ENCODE results near the gene SYT5.
"Not testable (repeated sequence)": the region's sequence is repeated elsewhere in the genome, so short reads cannot be mapped to it uniquely, and the experiment has no call there.

Gene SYT5

DNA sequence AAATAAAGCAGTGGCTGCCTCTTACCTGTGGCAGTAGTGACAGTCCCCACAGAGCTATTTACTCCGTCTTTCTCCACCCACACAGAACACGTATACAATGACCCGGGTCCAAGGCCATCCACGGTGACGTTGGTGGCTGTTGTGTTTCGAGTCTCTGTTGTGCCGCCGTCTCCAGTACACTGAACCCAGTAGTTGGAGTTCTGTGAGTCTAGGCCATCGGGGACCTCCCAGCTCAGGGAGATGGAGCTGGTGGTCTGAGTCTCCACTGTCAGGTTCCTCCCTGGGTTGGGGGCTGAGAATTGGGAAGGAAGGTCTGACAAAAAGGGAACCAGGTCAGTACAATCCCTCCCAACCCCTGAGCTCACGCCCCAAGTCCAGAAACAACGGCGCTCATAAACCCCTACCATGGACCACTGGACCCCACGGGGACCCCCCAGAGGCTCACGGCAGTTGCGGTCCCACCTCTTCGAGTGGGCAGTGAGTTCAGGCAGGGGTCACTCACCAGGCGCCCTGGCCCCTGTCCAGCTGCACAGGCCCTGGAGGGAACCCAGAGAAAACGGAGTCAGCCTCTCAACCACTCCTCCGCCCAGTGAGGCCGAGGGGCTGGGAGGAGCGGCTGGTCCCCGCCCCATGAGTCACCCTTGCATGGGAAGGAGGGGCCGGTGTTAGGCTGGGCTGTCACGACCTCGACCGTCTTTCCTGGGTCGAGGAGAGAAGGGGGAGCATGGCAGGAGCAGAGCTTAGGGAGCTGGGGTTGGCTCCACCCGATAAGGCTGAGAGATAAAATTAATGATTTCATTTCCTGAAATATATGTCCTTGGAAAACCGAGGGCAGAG is 26.8 kb upstream of the SYT5 start:
- Histone ChIP-seq H2AFZ (ENCODE audit: low read length, unreplicated experiment) (no peak overlapping the region), H3K27ac (ENCODE audit: low read depth, low read length) (peak overlapping the region; percentile 19; the same call in 1 of the 2 replicates), H3K79me2 (ENCODE audit: control insufficient read depth, insufficient read depth, low read length, unreplicated experiment) (no peaks in the 10 kb centered on the region), H3K27me3 (ENCODE audit: insufficient read depth, low read length) (no peaks in the 10 kb centered on the region), H3K4me3 (ENCODE audit: low read depth, low read length) (peak overlapping the region; percentile 35), H3K36me3 (ENCODE audit: insufficient read depth, low read length) (no peaks in the 10 kb centered on the region), H3K4me1 (ENCODE audit: control insufficient read depth, insufficient read depth, low read length, unreplicated experiment) (peaks cover 23% of the 10 kb centered on the region)

DNA sequence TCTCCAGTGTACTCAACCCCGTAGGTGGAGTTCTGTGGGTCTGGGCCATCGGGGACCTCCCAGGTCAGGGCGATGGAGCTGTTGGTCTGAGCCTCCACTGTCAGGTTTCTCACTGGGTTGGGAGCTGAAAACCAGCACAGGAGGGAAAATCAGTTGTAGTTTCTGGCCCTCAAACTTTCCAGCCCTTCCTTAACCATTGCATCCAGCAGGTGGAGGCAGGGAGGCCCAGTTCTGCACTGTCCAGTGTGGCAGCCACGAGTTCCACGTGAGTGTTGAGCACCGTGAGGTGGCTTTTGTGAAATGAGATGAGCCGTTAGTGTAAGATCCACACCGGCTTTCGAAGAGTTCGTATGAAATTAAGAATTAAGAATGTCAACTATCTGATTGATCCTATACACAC is 22.1 kb upstream of the SYT5 start:
- not testable (repeated sequence) for H3K4me1 ChIP-seq (ENCODE audit: control insufficient read depth, insufficient read depth, low read length, unreplicated experiment); H3K79me2 ChIP-seq (ENCODE audit: control insufficient read depth, insufficient read depth, low read length, unreplicated experiment); H3K4me3 ChIP-seq (ENCODE audit: low read depth, low read length); H2AFZ ChIP-seq (ENCODE audit: low read length, unreplicated experiment); H3K27me3 ChIP-seq (ENCODE audit: insufficient read depth, low read length); H3K36me3 ChIP-seq (ENCODE audit: insufficient read depth, low read length); H3K27ac ChIP-seq (ENCODE audit: low read depth, low read length)

- Histone ChIP-seq H3K4me3 (ENCODE audit: low read depth, low read length) (no peak overlapping the region), H2AFZ (ENCODE audit: low read length, unreplicated experiment) (no peak overlapping the region), H3K27me3 (ENCODE audit: insufficient read depth, low read length) (no peaks in the 10 kb centered on the region), H3K36me3 (ENCODE audit: insufficient read depth, low read length) (no peaks in the 10 kb centered on the region), H3K4me1 (ENCODE audit: control insufficient read depth, insufficient read depth, low read length, unreplicated experiment) (no peaks in the 10 kb centered on the region), H3K27ac (ENCODE audit: low read depth, low read length) (no peak overlapping the region), H3K79me2 (ENCODE audit: control insufficient read depth, insufficient read depth, low read length, unreplicated experiment) (no peaks in the 10 kb centered on the region)
These were observed 19.6 kb upstream of the SYT5 start for GRCh38 chr19:55199620-55200204.

DNA sequence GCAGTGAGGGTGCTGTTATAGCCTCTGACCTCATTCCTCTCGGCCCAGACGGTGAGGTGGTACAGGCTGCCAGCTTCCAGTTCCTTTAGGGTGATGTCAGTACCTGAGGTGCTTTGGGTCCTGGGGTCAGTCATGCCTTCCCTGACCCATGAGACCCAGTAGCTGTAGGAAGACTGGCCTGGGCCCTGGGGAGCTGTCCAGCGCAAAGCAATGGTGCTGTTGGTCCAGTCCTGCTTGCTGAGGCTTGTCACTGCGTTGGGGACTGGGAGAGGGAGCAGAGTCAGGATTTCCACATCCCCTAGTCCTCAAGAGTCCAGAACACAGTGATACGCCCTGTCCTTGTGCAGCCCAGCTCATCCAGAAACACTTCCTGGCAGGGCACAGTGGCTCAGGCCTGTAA is 18.6 kb upstream of the SYT5 start:
- Histone ChIP-seq H2AFZ (ENCODE audit: low read length, unreplicated experiment) (no peak overlapping the region), H3K27ac (ENCODE audit: low read depth, low read length) (no peak overlapping the region), H3K36me3 (ENCODE audit: insufficient read depth, low read length) (no peaks in the 10 kb centered on the region), H3K4me1 (ENCODE audit: control insufficient read depth, insufficient read depth, low read length, unreplicated experiment) (no peaks in the 10 kb centered on the region), H3K4me3 (ENCODE audit: low read depth, low read length) (no peak overlapping the region), H3K27me3 (ENCODE audit: insufficient read depth, low read length) (no peaks in the 10 kb centered on the region), H3K79me2 (ENCODE audit: control insufficient read depth, insufficient read depth, low read length, unreplicated experiment) (no peaks in the 10 kb centered on the region)

DNA sequence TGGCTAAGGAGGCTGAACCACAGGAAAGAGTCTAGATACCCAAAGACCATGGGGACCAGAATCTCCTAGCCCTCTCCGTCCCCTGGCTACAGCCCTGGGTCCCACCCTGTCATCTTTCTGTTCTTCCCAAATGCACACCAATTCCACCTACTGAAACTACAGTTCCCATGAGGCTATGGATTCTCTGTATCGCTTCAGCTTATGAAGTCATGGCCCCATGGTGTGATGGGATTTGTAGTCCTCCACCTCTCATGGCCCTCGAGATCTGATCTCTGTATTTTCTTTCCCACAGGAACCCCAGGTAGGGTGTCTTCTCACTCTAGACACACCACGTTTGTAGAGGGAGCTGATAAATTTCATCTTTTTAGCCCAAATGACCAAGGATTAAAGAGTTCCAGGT is 17.4 kb upstream of the SYT5 start:
- no peak overlapping the region for H3K4me3 ChIP-seq (ENCODE audit: low read depth, low read length)
- no peaks in the 10 kb centered on the region for H3K79me2 ChIP-seq (ENCODE audit: control insufficient read depth, insufficient read depth, low read length, unreplicated experiment)
- H2AFZ ChIP-seq (ENCODE audit: low read length, unreplicated experiment), result no peak overlapping the region
- H3K27me3 ChIP-seq (ENCODE audit: insufficient read depth, low read length), result no peaks in the 10 kb centered on the region
- no peak overlapping the region for H3K27ac ChIP-seq (ENCODE audit: low read depth, low read length)
- H3K4me1 ChIP-seq (ENCODE audit: control insufficient read depth, insufficient read depth, low read length, unreplicated experiment), result no peaks in the 10 kb centered on the region
- no peaks in the 10 kb centered on the region for H3K36me3 ChIP-seq (ENCODE audit: insufficient read depth, low read length)

DNA sequence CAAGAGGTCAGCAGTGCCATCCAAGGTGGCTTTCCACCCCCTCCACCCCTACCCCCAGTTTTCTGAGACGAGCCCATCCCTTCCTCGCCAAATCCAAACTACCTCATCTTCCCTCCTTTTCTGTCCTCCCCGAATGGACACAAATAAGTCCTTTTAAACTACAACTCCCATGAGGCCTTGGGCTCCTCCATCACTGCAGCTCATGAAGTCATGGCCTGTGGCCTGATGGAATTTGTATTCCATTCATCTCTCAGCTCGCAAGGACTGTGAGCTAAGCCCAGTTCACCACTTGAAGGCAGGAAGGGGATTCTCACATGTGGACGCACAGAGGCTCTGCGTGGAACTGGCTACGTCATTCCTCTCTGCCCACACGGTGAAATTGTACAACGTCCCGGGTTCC is 16.7 kb upstream of the SYT5 start:
- Histone ChIP-seq H3K27ac (ENCODE audit: low read depth, low read length) (no peak overlapping the region), H3K36me3 (ENCODE audit: insufficient read depth, low read length) (no peaks in the 10 kb centered on the region), H3K4me3 (ENCODE audit: low read depth, low read length) (no peak overlapping the region), H3K4me1 (ENCODE audit: control insufficient read depth, insufficient read depth, low read length, unreplicated experiment) (no peaks in the 10 kb centered on the region), H2AFZ (ENCODE audit: low read length, unreplicated experiment) (no peak overlapping the region), H3K79me2 (ENCODE audit: control insufficient read depth, insufficient read depth, low read length, unreplicated experiment) (no peaks in the 10 kb centered on the region), H3K27me3 (ENCODE audit: insufficient read depth, low read length) (no peaks in the 10 kb centered on the region)

DNA sequence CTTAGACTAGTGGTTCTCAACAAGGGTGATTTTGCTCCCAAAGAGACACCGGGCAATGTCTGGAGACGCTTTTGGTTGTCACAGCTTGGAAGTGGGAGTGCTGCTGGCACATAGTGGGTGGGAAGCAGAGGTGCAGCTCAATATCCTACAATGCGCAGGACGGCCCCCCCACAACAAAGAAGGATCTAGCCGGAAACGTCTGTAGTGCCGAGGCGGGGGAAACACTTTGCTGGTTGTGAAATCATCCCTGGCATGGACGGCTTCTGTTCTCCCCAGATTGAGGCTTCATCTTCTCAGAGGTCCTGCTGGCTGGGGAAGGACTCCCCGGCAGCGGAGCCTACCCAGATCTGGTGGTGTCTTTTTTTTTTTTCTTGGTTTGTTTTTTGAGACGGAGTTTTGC is 13.4 kb upstream of the SYT5 start:
- Histone ChIP-seq H3K4me3 (ENCODE audit: low read depth, low read length) (no peak overlapping the region), H3K27me3 (ENCODE audit: insufficient read depth, low read length) (no peaks in the 10 kb centered on the region), H2AFZ (ENCODE audit: low read length, unreplicated experiment) (no peak overlapping the region), H3K4me1 (ENCODE audit: control insufficient read depth, insufficient read depth, low read length, unreplicated experiment) (no peaks in the 10 kb centered on the region), H3K27ac (ENCODE audit: low read depth, low read length) (no peak overlapping the region), H3K36me3 (ENCODE audit: insufficient read depth, low read length) (no peaks in the 10 kb centered on the region), H3K79me2 (ENCODE audit: control insufficient read depth, insufficient read depth, low read length, unreplicated experiment) (no peaks in the 10 kb centered on the region)

- Histone ChIP-seq H3K27ac (ENCODE audit: low read depth, low read length) (peak overlapping the region; percentile 83), H3K4me1 (ENCODE audit: control insufficient read depth, insufficient read depth, low read length, unreplicated experiment) (no peaks in the 10 kb centered on the region), H3K36me3 (ENCODE audit: insufficient read depth, low read length) (no peaks in the 10 kb centered on the region), H3K79me2 (ENCODE audit: control insufficient read depth, insufficient read depth, low read length, unreplicated experiment) (no peaks in the 10 kb centered on the region), H3K4me3 (ENCODE audit: low read depth, low read length) (no peak overlapping the region), H2AFZ (ENCODE audit: low read length, unreplicated experiment) (no peak overlapping the region), H3K27me3 (ENCODE audit: insufficient read depth, low read length) (0 out of 2 replicates have a peak, but pooled peaks cover 4% of the 10 kb centered on the region)
These were observed 9.3 kb upstream of the SYT5 start for GRCh38 chr19:55189403-55189835.

GRCh38 chr19:55188625-55189024 is 8.5 kb upstream of the SYT5 start:
- H3K4me1 ChIP-seq (ENCODE audit: control insufficient read depth, insufficient read depth, low read length, unreplicated experiment), result no peaks in the 10 kb centered on the region
- H3K27me3 ChIP-seq (ENCODE audit: insufficient read depth, low read length), result 0 out of 2 replicates have a peak, but pooled peaks cover 4% of the 10 kb centered on the region
- no peaks in the 10 kb centered on the region for H3K36me3 ChIP-seq (ENCODE audit: insufficient read depth, low read length)
- H2AFZ ChIP-seq (ENCODE audit: low read length, unreplicated experiment), result no peak overlapping the region
- peak overlapping the region; percentile 83 for H3K27ac ChIP-seq (ENCODE audit: low read depth, low read length)
- H3K79me2 ChIP-seq (ENCODE audit: control insufficient read depth, insufficient read depth, low read length, unreplicated experiment), result no peaks in the 10 kb centered on the region
- H3K4me3 ChIP-seq (ENCODE audit: low read depth, low read length), result no peak overlapping the region

GRCh38 chr19:55186080-55186479 is 6.0 kb upstream of the SYT5 start:
- Histone ChIP-seq H3K4me3 (ENCODE audit: low read depth, low read length) (no peak overlapping the region), H3K36me3 (ENCODE audit: insufficient read depth, low read length) (no peaks in the 10 kb centered on the region), H3K27ac (ENCODE audit: low read depth, low read length) (no peak overlapping the region), H3K27me3 (ENCODE audit: insufficient read depth, low read length) (peaks cover 10% of the 10 kb centered on the region; the same call in 1 of the 2 replicates), H3K79me2 (ENCODE audit: control insufficient read depth, insufficient read depth, low read length, unreplicated experiment) (no peaks in the 10 kb centered on the region), H2AFZ (ENCODE audit: low read length, unreplicated experiment) (no peak overlapping the region), H3K4me1 (ENCODE audit: control insufficient read depth, insufficient read depth, low read length, unreplicated experiment) (no peaks in the 10 kb centered on the region)

DNA sequence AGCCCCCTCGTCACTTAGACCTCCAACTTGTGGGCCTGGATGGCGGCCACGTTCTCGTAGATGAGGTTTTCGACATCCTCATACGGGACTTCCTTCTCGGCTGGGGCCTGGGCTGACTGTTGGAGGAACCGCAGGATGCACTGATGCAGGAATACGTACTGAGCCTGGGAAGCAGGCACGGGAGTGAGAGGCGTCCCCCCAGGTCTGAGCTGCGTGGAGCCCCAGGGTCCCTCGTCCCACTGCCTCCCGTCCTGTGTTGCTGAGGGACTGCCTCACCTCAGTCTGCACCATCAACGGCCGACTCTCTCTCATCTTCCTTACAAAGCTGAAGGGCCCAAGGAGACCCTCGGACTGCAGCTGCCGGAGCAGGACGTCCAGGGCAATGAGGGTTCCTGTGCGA is 1.7 kb upstream of the SYT5 start:
- H3K27me3 ChIP-seq (ENCODE audit: insufficient read depth, low read length), result peaks cover 27% of the 10 kb centered on the region
- no peaks in the 10 kb centered on the region for H3K36me3 ChIP-seq (ENCODE audit: insufficient read depth, low read length)
- no peaks in the 10 kb centered on the region for H3K79me2 ChIP-seq (ENCODE audit: control insufficient read depth, insufficient read depth, low read length, unreplicated experiment)
- H2AFZ ChIP-seq (ENCODE audit: low read length, unreplicated experiment), result no peak overlapping the region
- H3K4me1 ChIP-seq (ENCODE audit: control insufficient read depth, insufficient read depth, low read length, unreplicated experiment), result peaks cover 7% of the 10 kb centered on the region
- H3K27ac ChIP-seq (ENCODE audit: low read depth, low read length), result no peak overlapping the region
- H3K4me3 ChIP-seq (ENCODE audit: low read depth, low read length), result no peak overlapping the region

Data from ACC112 (cell line).